ENCODE data around the gene GRK7.

- no peak for TF ChIP-seq CTCF (IDR thresholded peaks at IDR 0.05)
- TF ChIP-seq POLR2A (IDR thresholded peaks at IDR 0.05) = no peak
Observed at GRCh38 chr3:141776376-141776775, 13.2 kb downstream of the GRK7 start.
